ENCODE data around the gene PLIN5. TPM values are rescaled to one million over a fixed set of nuclear protein-coding genes. Genes with fewer than 3 reads are reported as not detected.

Gene PLIN5
- total and polyA plus RNA-seq, 12 donors: 25.7 to 149 (median 45.7) TPM

DNA sequence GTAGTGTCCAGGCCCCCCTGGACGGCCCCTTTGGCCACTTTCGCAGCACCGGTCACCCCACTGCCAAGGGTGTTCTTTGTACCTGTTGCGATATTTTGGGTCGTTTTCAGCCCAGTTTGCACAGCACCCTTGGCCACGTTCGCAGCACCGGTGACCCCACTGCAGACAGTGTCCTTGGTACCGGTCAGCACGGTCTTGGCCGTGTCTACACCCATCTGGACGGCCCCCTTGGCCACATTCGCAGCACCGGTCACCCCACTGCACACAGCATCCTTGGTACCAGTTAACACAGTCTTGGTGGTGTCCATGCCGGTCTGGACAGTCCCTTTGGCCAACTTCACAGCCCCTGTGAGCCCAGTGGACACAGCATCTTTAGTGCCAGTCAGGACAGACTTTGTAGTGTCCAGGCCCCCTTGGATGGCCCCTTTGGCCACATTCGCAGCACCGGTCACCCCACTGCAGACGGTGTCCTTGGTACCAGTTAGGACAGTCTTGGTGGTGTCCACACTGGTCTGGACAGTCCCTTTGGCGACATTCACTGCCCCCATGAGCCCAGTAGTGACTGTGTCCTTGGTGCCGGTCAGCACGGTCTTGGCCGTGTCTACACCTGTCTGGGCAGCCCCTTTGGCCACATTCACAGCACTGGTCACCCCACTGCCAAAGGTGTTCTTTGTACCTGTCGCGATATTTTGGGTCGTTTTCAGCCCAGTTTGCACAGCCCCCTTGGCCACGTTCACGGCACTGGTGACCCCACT lies 23.5 kb downstream of the PLIN5 start:
- peaks cover 3 to 29% (median 7%) of the 10 kb centered on the region in 9 donors for H3K4me1 ChIP-seq
- 85 to 88% methylated on average over 27 of the region's 27 CpGs for whole genome bisulfite sequencing, 2 donors

DNA sequence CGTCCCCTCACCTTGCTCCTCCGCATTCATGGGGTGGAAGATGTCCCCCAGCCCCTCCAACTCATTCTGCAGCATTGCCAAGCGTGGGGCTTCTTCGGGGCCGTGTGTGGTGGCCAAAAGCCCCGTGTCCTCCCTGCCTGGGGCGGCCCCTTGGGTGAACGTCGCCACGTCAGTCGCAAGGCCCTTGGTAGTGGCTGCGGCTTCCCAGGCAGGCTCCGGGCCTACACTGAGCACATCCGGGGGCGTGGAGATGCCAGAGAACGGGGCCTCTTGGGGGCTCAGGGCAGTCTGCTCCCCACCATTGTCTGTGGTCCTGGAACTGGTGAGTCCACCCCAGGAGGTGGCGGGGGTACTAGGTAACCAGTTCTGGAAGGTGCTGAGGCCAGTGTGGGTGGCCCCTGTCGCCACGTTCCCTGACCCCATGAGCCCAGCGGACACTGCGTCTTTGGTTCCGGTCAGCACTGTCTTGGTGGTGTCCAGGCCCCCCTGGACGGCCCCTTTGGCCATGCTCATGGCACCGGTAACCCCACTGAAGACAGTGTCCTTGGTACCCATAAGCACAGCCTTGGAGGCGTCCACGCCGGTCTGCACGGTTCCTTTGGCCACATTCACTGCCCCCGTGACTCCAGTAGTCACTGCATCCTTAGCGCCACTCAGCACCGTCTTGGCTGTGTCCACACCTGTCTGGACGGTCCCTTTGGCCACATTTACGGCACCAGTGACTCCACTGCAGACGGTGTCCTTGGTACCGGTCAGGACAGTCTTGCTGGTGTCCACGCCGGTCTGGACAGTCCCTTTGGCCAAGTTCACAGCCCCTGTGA lies 24.4 kb downstream of the PLIN5 start:
- no peak for DNase-seq
- ATAC-seq: peak in 5 of 8 donors; percentile 2 to 18 (median 10)
- Histone ChIP-seq H3K27ac (no peak overlapping the region), H3K9me3 (no peaks in the 10 kb centered on the region), H3K4me1 (peaks cover 0 to 25% (median 11%) of the 10 kb centered on the region in 9 donors), H3K4me3 (no peak overlapping the region), H3K36me3 (peaks cover 0 to 56% (median 14%) of the 10 kb centered on the region in 9 donors), H3K27me3 (no peaks in the 10 kb centered on the region)
- intact Hi-C loops (cut with DNase I): no loop called here
- TF ChIP-seq, protein P1, sequence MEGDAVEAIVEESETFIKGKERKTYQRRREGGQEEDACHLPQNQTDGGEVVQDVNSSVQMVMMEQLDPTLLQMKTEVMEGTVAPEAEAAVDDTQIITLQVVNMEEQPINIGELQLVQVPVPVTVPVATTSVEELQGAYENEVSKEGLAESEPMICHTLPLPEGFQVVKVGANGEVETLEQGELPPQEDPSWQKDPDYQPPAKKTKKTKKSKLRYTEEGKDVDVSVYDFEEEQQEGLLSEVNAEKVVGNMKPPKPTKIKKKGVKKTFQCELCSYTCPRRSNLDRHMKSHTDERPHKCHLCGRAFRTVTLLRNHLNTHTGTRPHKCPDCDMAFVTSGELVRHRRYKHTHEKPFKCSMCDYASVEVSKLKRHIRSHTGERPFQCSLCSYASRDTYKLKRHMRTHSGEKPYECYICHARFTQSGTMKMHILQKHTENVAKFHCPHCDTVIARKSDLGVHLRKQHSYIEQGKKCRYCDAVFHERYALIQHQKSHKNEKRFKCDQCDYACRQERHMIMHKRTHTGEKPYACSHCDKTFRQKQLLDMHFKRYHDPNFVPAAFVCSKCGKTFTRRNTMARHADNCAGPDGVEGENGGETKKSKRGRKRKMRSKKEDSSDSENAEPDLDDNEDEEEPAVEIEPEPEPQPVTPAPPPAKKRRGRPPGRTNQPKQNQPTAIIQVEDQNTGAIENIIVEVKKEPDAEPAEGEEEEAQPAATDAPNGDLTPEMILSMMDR (IDR thresholded peaks at IDR 0.05): no peak
- 87 to 88% methylated on average over 37 of the region's 37 CpGs for WGBS, 2 donors

More for the DNA sequence above, 23.5 kb downstream of the PLIN5 start:
- Histone ChIP-seq H3K27me3 (no peaks in the 10 kb centered on the region), H3K9me3 (no peaks in the 10 kb centered on the region), H3K27ac (peak overlapping the region in 1 of 10 donors; percentile 31), H3K36me3 (peaks cover 0 to 55% (median 9%) of the 10 kb centered on the region in 9 donors), H3K4me3 (no peak overlapping the region)
- intact Hi-C loops (cut with DNase I): no loop called here
- no peak for DNase-seq
- TF ChIP-seq, protein P1 (IDR thresholded peaks at IDR 0.05): no peak
- ATAC-seq: peak in 4 of 8 donors; percentile 17 to 27 (median 20)

DNA sequence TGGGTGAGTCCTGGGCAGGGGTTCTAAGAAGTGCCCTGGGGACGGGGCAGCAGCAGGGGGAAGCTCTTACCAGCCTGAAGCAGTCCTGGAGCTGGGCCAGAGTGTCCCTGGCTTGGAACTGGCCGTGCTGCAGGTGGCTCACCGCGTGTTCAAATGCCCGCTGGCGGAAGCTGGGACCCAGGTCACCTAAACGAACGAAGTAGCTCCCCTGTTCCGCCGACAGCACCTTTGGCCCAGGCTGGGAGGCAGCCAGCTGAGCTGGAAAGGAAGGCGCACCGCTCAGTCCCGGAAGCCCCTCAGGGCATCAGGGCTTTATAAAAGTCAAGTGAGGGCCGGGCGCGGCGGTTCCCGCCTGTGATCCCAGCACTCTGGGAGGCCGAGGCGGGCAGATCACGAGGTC lies 26.3 kb downstream of the PLIN5 start:
- Histone ChIP-seq H3K4me3 (no peak overlapping the region), H3K9me3 (no peaks in the 10 kb centered on the region), H3K4me1 (peaks cover 0 to 23% (median 11%) of the 10 kb centered on the region in 9 donors), H3K36me3 (peaks cover 0 to 64% (median 26%) of the 10 kb centered on the region in 9 donors), H3K27ac (peak overlapping the region in 1 of 10 donors; percentile 36), H3K27me3 (no peaks in the 10 kb centered on the region)
- intact Hi-C loops (cut with DNase I): no loop called here
- ATAC-seq (no peak), DNase-seq (no peak)
- 80 to 84% methylated on average over 20 to 21 of the region's 21 CpGs for WGBS, 2 donors
- TF ChIP-seq, protein P1 (IDR thresholded peaks at IDR 0.05): no peak

DNA sequence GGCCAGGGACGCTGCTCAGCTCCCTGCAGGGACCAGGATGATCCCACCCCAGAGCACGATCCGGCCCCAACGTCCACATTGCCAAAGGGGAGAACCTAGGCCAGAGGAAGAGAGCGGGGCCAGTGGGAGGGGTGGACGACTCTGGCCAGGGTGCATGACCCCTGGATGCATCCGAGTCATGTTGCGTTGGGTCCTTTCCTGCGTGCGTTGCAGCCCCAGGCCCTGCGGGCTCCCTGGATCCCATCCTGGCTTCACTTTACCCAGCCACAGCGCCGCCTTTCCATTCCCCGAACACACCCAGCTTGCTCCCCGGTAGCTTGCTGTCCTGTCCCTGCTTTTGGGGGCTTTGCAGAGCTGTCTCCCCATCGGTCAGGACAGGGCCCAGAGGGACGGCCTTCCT lies 27.2 kb downstream of the PLIN5 start:
- Histone ChIP-seq H3K27me3 (no peaks in the 10 kb centered on the region), H3K9me3 (no peaks in the 10 kb centered on the region), H3K36me3 (peaks cover 0 to 66% (median 35%) of the 10 kb centered on the region in 9 donors), H3K4me1 (peaks cover 0 to 23% (median 11%) of the 10 kb centered on the region in 9 donors), H3K4me3 (no peak overlapping the region), H3K27ac (peak overlapping the region in 1 of 10 donors; percentile 36)
- DNase-seq (no peak), ATAC-seq (no peak)
- intact Hi-C loops (cut with DNase I): no loop called here
- TF ChIP-seq, protein P1 (IDR thresholded peaks at IDR 0.05): no peak
- 74 to 78% methylated on average over 17 of the region's 17 CpGs for WGBS, 2 donors
